HepG2 (cell line): ENCODE data around the gene ZNF674. TPM values are rescaled to one million over a fixed set of nuclear protein-coding genes. Genes with fewer than 3 reads are reported as not detected.
A peak's percentile ranks its signal among the peaks of the same experiment; 100 is the strongest.

Experiments used
- ARNT ChIP-seq: fragments of 450-650 bp; IDR thresholded peaks from 2 replicates; pipeline ENCODE4 v1.6.1; 2017
- CENPBD1 ChIP-seq: sonication (generic); formaldehyde crosslinking; IDR thresholded peaks from 2 replicates; pipeline ENCODE4 v1.8.0; 2022; ENCODE audit warnings: missing genetic modification reagents, low read depth, mild to moderate bottlenecking, borderline replicate concordance
- GMEB2 ChIP-seq: IDR thresholded peaks from 2 replicates; pipeline ENCODE4 v1.6.1; 2016; ENCODE audit warnings: missing biosample characterization, missing genetic modification reagents, low read depth
- IRX3 ChIP-seq: sonication (generic); formaldehyde crosslinking; IDR thresholded peaks from 2 replicates; pipeline ENCODE4 v1.8.1; 2023; ENCODE audit warnings: mild to moderate bottlenecking, low read depth, missing genetic modification reagents, borderline replicate concordance
- NCOA1 ChIP-seq: sonication (generic); formaldehyde crosslinking; IDR thresholded peaks from 2 replicates; pipeline ENCODE4 v1.9.0; 2021; ENCODE audit warnings: missing genetic modification reagents
- PHF5A ChIP-seq: IDR thresholded peaks from one replicate; pipeline ENCODE4 v1.6.1; 2018; ENCODE audit warnings: low read depth, missing genetic modification reagents; ENCODE audit not compliant: unreplicated experiment
- SIX1 ChIP-seq: sonication (generic); formaldehyde crosslinking; IDR thresholded peaks from 2 replicates; pipeline ENCODE4 v1.4.0; 2020; ENCODE audit warnings: missing genetic modification reagents, borderline replicate concordance
- SRF ChIP-seq: IDR thresholded peaks from 2 replicates; pipeline ENCODE4 v1.6.1; 2011; ENCODE audit warnings: mild to moderate bottlenecking, low read depth, low read length, moderate library complexity
- ZNF276 ChIP-seq: sonication (generic); formaldehyde crosslinking; IDR thresholded peaks from 2 replicates; pipeline ENCODE4 v1.4.0; 2020; ENCODE audit warnings: mild to moderate bottlenecking, low read depth, missing genetic modification reagents
- ZNF292 ChIP-seq: sonication (generic); formaldehyde crosslinking; IDR thresholded peaks from 2 replicates; pipeline ENCODE4 v1.8.1; 2022; ENCODE audit warnings: mild to moderate bottlenecking, low read depth, missing genetic modification reagents, borderline replicate concordance
- ZNF646 ChIP-seq: sonication (generic); formaldehyde crosslinking; IDR thresholded peaks from 2 replicates; pipeline ENCODE4 v1.9.0; 2021; ENCODE audit warnings: mild to moderate bottlenecking, missing genetic modification reagents
- ZNF878 ChIP-seq: sonication (generic); formaldehyde crosslinking; IDR thresholded peaks from 2 replicates; pipeline ENCODE4 v1.8.1; 2023; ENCODE audit warnings: mild to moderate bottlenecking, missing genetic modification reagents, moderate library complexity
- polyA plus RNA-seq, 8 experiments: library from polyadenylated mRNA; depleted of rRNA in 3 of 8; stranded (reverse) in 7 of 8; unstranded in 1 of 8; fragments of >200 nt; fragmentation: Illumina TruSeq in 4 of 8; extraction: Trizol in 4 of 8; gene quantifications; 2 replicates each; pipeline versions ENCODE4 v1.2.1 to v1.2.3, GENCODE V29; 2011 to 2016; ENCODE audit warnings: low read depth in 4 of 8, missing spikeins in 1 of 8, mixed read lengths in 1 of 8; ENCODE audit not compliant: insufficient read depth in 1 of 8
- total RNA-seq, 5 experiments: library from RNA; depleted of rRNA; stranded (reverse); fragments of >200 nt; fragmentation: Illumina TruSeq; extraction: Trizol; gene quantifications; 2 replicates each; pipeline ENCODE4 v1.2.3, GENCODE V29; 2016; ENCODE audit warnings: low read depth in 1 of 5
- TF ChIP-seq, protein P1 (sequence below): sonication (generic); formaldehyde crosslinking; IDR thresholded peaks from 2 replicates; pipeline ENCODE4 v1.4.0; 2020; ENCODE audit warnings: missing genetic modification reagents
- TF ChIP-seq, protein P2 (sequence below): sonication (generic); formaldehyde crosslinking; IDR thresholded peaks from 2 replicates; pipeline ENCODE4 v1.5.0; 2020; ENCODE audit warnings: mild to moderate bottlenecking, missing genetic modification reagents, moderate library complexity

The ZNF674 gene
- total and polyA plus RNA-seq, 2 of the 13 experiments (the other 11 are each of a cell fraction or from before 2014, with no cell fraction given) = 2.9 to 3.5 TPM

DNA sequence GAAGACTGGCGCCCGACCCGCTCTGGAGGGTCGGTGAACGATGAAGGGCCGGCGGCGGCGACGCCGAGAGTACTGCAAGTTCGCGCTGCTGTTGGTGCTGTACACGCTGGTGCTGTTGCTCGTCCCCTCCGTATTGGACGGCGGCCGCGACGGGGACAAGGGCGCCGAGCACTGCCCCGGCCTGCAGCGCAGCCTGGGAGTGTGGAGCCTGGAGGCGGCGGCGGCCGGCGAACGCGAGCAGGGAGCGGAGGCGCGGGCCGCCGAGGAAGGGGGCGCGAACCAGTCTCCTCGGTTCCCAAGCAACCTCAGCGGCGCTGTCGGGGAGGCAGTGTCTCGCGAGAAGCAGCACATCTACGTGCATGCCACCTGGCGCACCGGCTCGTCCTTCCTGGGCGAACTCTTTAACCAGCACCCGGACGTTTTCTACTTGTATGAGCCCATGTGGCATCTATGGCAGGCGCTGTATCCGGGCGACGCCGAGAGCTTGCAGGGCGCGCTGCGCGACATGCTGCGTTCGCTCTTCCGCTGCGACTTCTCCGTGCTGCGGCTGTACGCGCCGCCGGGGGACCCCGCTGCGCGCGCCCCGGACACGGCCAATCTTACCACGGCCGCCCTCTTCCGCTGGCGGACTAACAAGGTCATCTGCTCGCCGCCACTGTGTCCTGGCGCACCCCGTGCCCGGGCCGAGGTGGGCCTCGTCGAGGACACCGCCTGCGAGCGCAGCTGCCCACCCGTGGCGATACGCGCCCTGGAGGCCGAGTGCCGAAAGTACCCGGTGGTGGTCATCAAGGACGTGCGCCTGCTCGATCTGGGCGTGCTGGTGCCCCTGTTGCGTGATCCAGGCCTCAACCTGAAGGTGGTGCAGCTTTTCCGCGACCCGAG, 28.9 kb upstream of the ZNF674 start (continued):
- 0 out of 2 replicates have a peak, but pooled peaks have one; percentile 23 for TF ChIP-seq ZNF646 (CRISPR knock-in tag)
- TF ChIP-seq SIX1 = no peak
- TF ChIP-seq ZNF878 (CRISPR knock-in tag) = no peak
- peak; percentile 89 for TF ChIP-seq NCOA1 (CRISPR knock-in tag)
- no peak for TF ChIP-seq CENPBD1 (CRISPR knock-in tag)
- 0 out of 2 replicates have a peak, but pooled peaks have one; percentile 35 for TF ChIP-seq IRX3 (CRISPR knock-in tag)
- TF ChIP-seq, protein P1, sequence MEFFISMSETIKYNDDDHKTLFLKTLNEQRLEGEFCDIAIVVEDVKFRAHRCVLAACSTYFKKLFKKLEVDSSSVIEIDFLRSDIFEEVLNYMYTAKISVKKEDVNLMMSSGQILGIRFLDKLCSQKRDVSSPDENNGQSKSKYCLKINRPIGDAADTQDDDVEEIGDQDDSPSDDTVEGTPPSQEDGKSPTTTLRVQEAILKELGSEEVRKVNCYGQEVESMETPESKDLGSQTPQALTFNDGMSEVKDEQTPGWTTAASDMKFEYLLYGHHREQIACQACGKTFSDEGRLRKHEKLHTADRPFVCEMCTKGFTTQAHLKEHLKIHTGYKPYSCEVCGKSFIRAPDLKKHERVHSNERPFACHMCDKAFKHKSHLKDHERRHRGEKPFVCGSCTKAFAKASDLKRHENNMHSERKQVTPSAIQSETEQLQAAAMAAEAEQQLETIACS (CRISPR knock-in tag) = peak; percentile 52; the same call in 1 of the 2 replicates
- no peak for TF ChIP-seq ARNT
- TF ChIP-seq ZNF292 = no peak
- TF ChIP-seq, protein P2, sequence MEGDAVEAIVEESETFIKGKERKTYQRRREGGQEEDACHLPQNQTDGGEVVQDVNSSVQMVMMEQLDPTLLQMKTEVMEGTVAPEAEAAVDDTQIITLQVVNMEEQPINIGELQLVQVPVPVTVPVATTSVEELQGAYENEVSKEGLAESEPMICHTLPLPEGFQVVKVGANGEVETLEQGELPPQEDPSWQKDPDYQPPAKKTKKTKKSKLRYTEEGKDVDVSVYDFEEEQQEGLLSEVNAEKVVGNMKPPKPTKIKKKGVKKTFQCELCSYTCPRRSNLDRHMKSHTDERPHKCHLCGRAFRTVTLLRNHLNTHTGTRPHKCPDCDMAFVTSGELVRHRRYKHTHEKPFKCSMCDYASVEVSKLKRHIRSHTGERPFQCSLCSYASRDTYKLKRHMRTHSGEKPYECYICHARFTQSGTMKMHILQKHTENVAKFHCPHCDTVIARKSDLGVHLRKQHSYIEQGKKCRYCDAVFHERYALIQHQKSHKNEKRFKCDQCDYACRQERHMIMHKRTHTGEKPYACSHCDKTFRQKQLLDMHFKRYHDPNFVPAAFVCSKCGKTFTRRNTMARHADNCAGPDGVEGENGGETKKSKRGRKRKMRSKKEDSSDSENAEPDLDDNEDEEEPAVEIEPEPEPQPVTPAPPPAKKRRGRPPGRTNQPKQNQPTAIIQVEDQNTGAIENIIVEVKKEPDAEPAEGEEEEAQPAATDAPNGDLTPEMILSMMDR (CRISPR knock-in tag) = peak; percentile 34
- TF ChIP-seq PHF5A (CRISPR knock-in tag) = no peak
- TF ChIP-seq SRF = no peak
- TF ChIP-seq ZNF276 (CRISPR knock-in tag) = no peak
- no peak for TF ChIP-seq GMEB2 (CRISPR knock-in tag)
